Prostate gland (tissue), 2 donors: ENCODE data around the gene SCLT1.

Source experiments
- CTCF ChIP-seq, 4 experiments: fragments of 200-600 bp in 2 of 4; fragments of 450-650 bp in 2 of 4; sonication (generic) in 2 of 4; IDR thresholded peaks; 1 replicate in 3 of 4; 2 replicates in 1 of 4; pipeline ENCODE4 v1.5.1; 2016 to 2019; ENCODE audit warnings: antibody characterized with exemption in 4 of 4, mild to moderate bottlenecking in 2 of 4, moderate library complexity in 2 of 4
- POLR2AphosphoS5 ChIP-seq: sonication (generic); formaldehyde crosslinking; IDR thresholded peaks from one replicate; pipeline ENCODE4 v1.6.1; 2017; ENCODE audit warnings: antibody characterized with exemption

- TF ChIP-seq POLR2AphosphoS5 (no peak), CTCF (IDR thresholded peaks at IDR 0.05) (no peak)
These were observed 238.9 kb downstream of the SCLT1 start for GRCh38 chr4:128854433-128854832.
